B cell (primary cell): Measurements from ENCODE around the gene MBNL2. TPM values are rescaled to one million over a fixed set of nuclear protein-coding genes. Genes with fewer than 3 reads are reported as not detected.

Source experiments
- ATAC-seq: fragments of 200-7000 bp; cut with Tn5 transposase; one replicate; pipeline ENCODE4 v1.10.0; 2021; ENCODE audit warnings: low read depth, mild to moderate bottlenecking, moderate number of reproducible peaks, moderate library complexity
- CTCF ChIA-PET: fragments of 350-600 bp; sonication (Branson Sonifier 250); formaldehyde crosslinking; loops from one replicate; lab custom pipeline; 2021; ENCODE audit warnings: antibody characterized with exemption, inconsistent platforms; lab: Charles Lee
- POLR2A ChIA-PET: fragments of 350-600 bp; sonication (Branson Sonifier 250); formaldehyde crosslinking; loops from one replicate; lab custom pipeline; 2021; ENCODE audit warnings: antibody characterized with exemption; lab: Charles Lee
- DNase-seq: peaks from one replicate; pipeline ENCODE4 v3.0.0; 2013
- H2AFZ ChIP-seq: 2 replicates; pipeline ENCODE4 v1.6.1; 2012; ENCODE audit warnings: mild to moderate bottlenecking, low read depth, low read length; ENCODE audit not compliant: insufficient read depth, poor library complexity, severe bottlenecking
- H3K27ac ChIP-seq, 2 donors: 1 replicate in 1 of 2; 2 replicates in 1 of 2; pipeline ENCODE4 v1.5.1; 2012 to 2013; ENCODE audit warnings: low read length in 2 of 2, mild to moderate bottlenecking in 2 of 2, moderate library complexity in 1 of 2
- H3K27me3 ChIP-seq, 4 experiments: fragments of 200-600 bp in 1 of 4; sonication (generic) in 1 of 4; replicated peaks in 1 of 4; 1 replicate in 2 of 4; 2 replicates in 2 of 4; pipeline versions ENCODE4 v1.6.1 to v1.7.0; 2013 to 2016; ENCODE audit warnings: low read length in 3 of 4, mild to moderate bottlenecking in 2 of 4, mixed read lengths in 1 of 4, moderate library complexity in 1 of 4; ENCODE audit not compliant: insufficient read depth in 4 of 4, control insufficient read depth in 3 of 4; ENCODE audit errors: control extremely low read depth in 1 of 4
- H3K36me3 ChIP-seq, 2 experiments: replicated peaks in 1 of 2; 1 replicate in 1 of 2; 2 replicates in 1 of 2; pipeline versions ENCODE4 v1.6.1 to v1.7.1; 2013; ENCODE audit warnings: low read length in 1 of 2; ENCODE audit not compliant: insufficient read depth in 2 of 2, control insufficient read depth in 1 of 2; ENCODE audit errors: control extremely low read depth in 1 of 2, extremely low read depth in 1 of 2
- H3K4me1 ChIP-seq, 2 donors: fragments of 200-600 bp in 1 of 2; sonication (generic) in 1 of 2; 1 replicate in 1 of 2; 2 replicates in 1 of 2; pipeline versions ENCODE4 v1.5.1 to v1.6.1; 2013 to 2017; ENCODE audit warnings: low read length in 2 of 2; ENCODE audit not compliant: control insufficient read depth in 2 of 2, insufficient read depth in 2 of 2
- H3K4me2 ChIP-seq: replicated peaks from 2 replicates; pipeline ENCODE3; 2012; ENCODE audit warnings: mild to moderate bottlenecking, low read depth, low read length; ENCODE audit not compliant: poor library complexity, severe bottlenecking
- H3K4me3 ChIP-seq, 5 experiments: fragments of 200-600 bp in 1 of 5; sonication (generic) in 1 of 5; 1 replicate in 3 of 5; 2 replicates in 2 of 5; pipeline versions ENCODE4 v1.5.1 to v1.7.0; 2011 to 2016; ENCODE audit warnings: low read length in 4 of 5, mild to moderate bottlenecking in 4 of 5, low read depth in 2 of 5, control low read depth in 1 of 5, moderate library complexity in 1 of 5; ENCODE audit not compliant: insufficient read depth in 1 of 5; ENCODE audit errors: control extremely low read depth in 1 of 5, extremely low read depth in 1 of 5
- H3K79me2 ChIP-seq: fragments of 200-600 bp; sonication (generic); one replicate; pipeline ENCODE4 v1.6.0; 2016; ENCODE audit warnings: low read length; ENCODE audit not compliant: control insufficient read depth, insufficient read depth
- H3K9ac ChIP-seq: fragments of 200-600 bp; sonication (generic); 2 replicates; pipeline ENCODE4 v1.6.1; 2017; ENCODE audit warnings: mild to moderate bottlenecking, low read length, moderate library complexity
- H3K9me3 ChIP-seq, 3 donors: one replicate each; pipeline versions ENCODE4 v1.6.1 to v1.7.1; 2013; ENCODE audit warnings: low read length in 2 of 3; ENCODE audit not compliant: control insufficient read depth in 2 of 3, insufficient read depth in 1 of 3; ENCODE audit errors: control extremely low read depth in 1 of 3
- H4K20me1 ChIP-seq: 2 replicates; pipeline ENCODE4 v1.6.0; 2012; ENCODE audit warnings: mild to moderate bottlenecking, low read length; ENCODE audit not compliant: insufficient read depth, control insufficient read depth, poor library complexity, severe bottlenecking
- H3K27ac Mint-ChIP-seq: one replicate; pipeline ENCODE4 v1.8.0; 2021; ENCODE audit warnings: mixed read lengths
- H3K27me3 Mint-ChIP-seq: one replicate; pipeline ENCODE4 v1.8.0; 2021; ENCODE audit warnings: mixed read lengths
- H3K4me1 Mint-ChIP-seq: one replicate; pipeline ENCODE4 v1.8.0; 2021; ENCODE audit warnings: mixed read lengths
- H3K4me3 Mint-ChIP-seq: one replicate; pipeline ENCODE4 v1.8.0; 2021; ENCODE audit warnings: mixed read lengths
- H3K9me3 Mint-ChIP-seq: one replicate; pipeline ENCODE4 v1.8.0; 2022; ENCODE audit warnings: mixed read lengths; ENCODE audit not compliant: insufficient read depth
- EZH2 ChIP-seq: IDR thresholded peaks from 2 replicates; pipeline ENCODE4 v1.6.1; 2012; ENCODE audit warnings: borderline replicate concordance, low read depth, mild to moderate bottlenecking, moderate library complexity, low read length; ENCODE audit not compliant: insufficient read depth, poor library complexity, severe bottlenecking
- WGBS: methylation state at CpG from one replicate; pipeline ENCODE4 v1.1.5; 2013; ENCODE audit warnings: missing lambda C conversion rate; ENCODE audit not compliant: insufficient coverage; 5-methylcytosine and 5-hydroxymethylcytosine counted together
- intact Hi-C: fragments of 100-400 bp; cut with micrococcal nuclease; formaldehyde crosslinking; loops from one replicate; pipeline ENCODE4 v1.10.0; 2022
- polyA plus RNA-seq: library from polyadenylated mRNA; depleted of rRNA; stranded (reverse); fragments of >200 nt; gene quantifications from 2 replicates; pipeline ENCODE4 v1.2.3, GENCODE V29; 2012
- total RNA-seq, 2 donors: library from RNA; stranded (reverse); fragments of 120-200 nt in 1 of 2; gene quantifications; 1 replicate in 1 of 2; 2 replicates in 1 of 2; pipeline versions ENCODE4 v1.2.3 to v1.2.4, GENCODE V29; 2013 to 2022
- TF ChIP-seq, protein P1 (sequence below): fragments of 200-600 bp; IDR thresholded peaks from one replicate; pipeline ENCODE4 v1.8.0; 2022; ENCODE audit warnings: antibody characterized with exemption, mild to moderate bottlenecking

Gene MBNL2
- total and polyA plus RNA-seq, 2 donors (not counting 1 experiment from before 2014, with no cell fraction given), result 6.9 to 50.1 TPM

DNA sequence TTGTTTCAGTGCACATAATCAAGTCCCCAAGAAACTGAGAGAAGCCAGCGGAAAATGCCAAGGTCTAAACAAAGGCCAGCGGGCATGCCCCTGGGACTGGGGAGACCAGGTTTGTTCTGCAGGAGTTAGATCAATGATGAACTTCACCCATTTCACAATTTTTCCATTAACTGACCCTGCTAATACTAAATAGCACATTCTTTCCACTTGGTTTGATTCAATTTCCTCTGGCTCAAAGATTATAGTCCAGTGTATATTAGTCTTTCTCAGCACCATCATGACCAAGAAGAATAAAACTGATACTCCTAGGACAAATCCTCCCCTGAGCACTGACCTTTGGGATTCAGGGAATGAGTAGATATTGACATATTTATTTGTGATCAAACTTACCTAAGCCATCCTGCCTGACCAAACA lies 66.4 kb downstream of the MBNL2 start:
- Histone ChIP-seq H3K27me3 (no peaks in the 10 kb centered on the region), H3K4me2 (no peak overlapping the region), H3K9ac (no peak overlapping the region), H4K20me1 (peaks cover 55% of the 10 kb centered on the region), H3K36me3 (no peaks in the 10 kb centered on the region), H3K4me1 (no peaks in the 10 kb centered on the region), H3K79me2 (peaks cover 28% of the 10 kb centered on the region), H3K4me3 (no peak overlapping the region), H3K27ac (no peak overlapping the region), H3K9me3 (no peaks in the 10 kb centered on the region), H2AFZ (no peak overlapping the region)
- Mint-ChIP-seq H3K27me3 (no peaks in the 10 kb centered on the region), H3K27ac (no peak overlapping the region), H3K4me1 (peaks cover 22% of the 10 kb centered on the region), H3K9me3 (no peaks in the 10 kb centered on the region), H3K4me3 (no peak overlapping the region)
- no peak for DNase-seq
- no peak for TF ChIP-seq EZH2
- TF ChIP-seq, protein P1, sequence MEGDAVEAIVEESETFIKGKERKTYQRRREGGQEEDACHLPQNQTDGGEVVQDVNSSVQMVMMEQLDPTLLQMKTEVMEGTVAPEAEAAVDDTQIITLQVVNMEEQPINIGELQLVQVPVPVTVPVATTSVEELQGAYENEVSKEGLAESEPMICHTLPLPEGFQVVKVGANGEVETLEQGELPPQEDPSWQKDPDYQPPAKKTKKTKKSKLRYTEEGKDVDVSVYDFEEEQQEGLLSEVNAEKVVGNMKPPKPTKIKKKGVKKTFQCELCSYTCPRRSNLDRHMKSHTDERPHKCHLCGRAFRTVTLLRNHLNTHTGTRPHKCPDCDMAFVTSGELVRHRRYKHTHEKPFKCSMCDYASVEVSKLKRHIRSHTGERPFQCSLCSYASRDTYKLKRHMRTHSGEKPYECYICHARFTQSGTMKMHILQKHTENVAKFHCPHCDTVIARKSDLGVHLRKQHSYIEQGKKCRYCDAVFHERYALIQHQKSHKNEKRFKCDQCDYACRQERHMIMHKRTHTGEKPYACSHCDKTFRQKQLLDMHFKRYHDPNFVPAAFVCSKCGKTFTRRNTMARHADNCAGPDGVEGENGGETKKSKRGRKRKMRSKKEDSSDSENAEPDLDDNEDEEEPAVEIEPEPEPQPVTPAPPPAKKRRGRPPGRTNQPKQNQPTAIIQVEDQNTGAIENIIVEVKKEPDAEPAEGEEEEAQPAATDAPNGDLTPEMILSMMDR, result no peak
- intact Hi-C loops, result no loop called here
- CTCF ChIA-PET, result no interaction called here
- WGBS, result no CpG with 5 or more reads among the region's 2 CpGs
- ATAC-seq, result no peak
- POLR2A ChIA-PET, result no interaction called here

GRCh38 chr13:97289514-97290298 lies 67.6 kb downstream of the MBNL2 start:
- Histone ChIP-seq H3K9me3 (no peaks in the 10 kb centered on the region), H3K27me3 (no peaks in the 10 kb centered on the region), H3K36me3 (no peaks in the 10 kb centered on the region), H3K79me2 (peaks cover 25% of the 10 kb centered on the region), H3K4me2 (no peak overlapping the region), H3K4me1 (no peaks in the 10 kb centered on the region), H3K9ac (no peak overlapping the region), H2AFZ (no peak overlapping the region), H4K20me1 (peaks cover 50% of the 10 kb centered on the region), H3K27ac (no peak overlapping the region), H3K4me3 (no peak overlapping the region)
- DNase-seq, result no peak
- ChIA-PET POLR2A (no interaction called here), CTCF (no interaction called here)
- TF ChIP-seq, protein P1, result no peak
- TF ChIP-seq EZH2, result no peak
- Mint-ChIP-seq H3K27me3 (no peaks in the 10 kb centered on the region), H3K4me1 (peaks cover 18% of the 10 kb centered on the region), H3K9me3 (no peaks in the 10 kb centered on the region), H3K27ac (no peak overlapping the region), H3K4me3 (no peak overlapping the region)
- ATAC-seq, result no peak
- intact Hi-C loops, result no loop called here
- 100% methylated on average over 1 of the region's 4 CpGs for WGBS
